K562 (cell line): ENCODE measurements around the gene ZSWIM1. TPM values are rescaled to one million over a fixed set of nuclear protein-coding genes. Genes with fewer than 3 reads are reported as not detected.

Experiments
- HDAC1 ChIP-seq, 2 experiments: fragments of 450-650 bp; IDR thresholded peaks; 2 replicates each; pipeline ENCODE4 v1.6.1; 2016 to 2017; ENCODE audit warnings: inconsistent platforms in 1 of 2, mild to moderate bottlenecking in 1 of 2, moderate library complexity in 1 of 2
- HNRNPK ChIP-seq: fragments of 200-400 bp; formaldehyde crosslinking; IDR thresholded peaks from one replicate; pipeline ENCODE4 v1.6.1; 2018; ENCODE audit warnings: mild to moderate bottlenecking, low read depth, low read length; ENCODE audit not compliant: poor library complexity, severe bottlenecking
- HNRNPUL1 ChIP-seq: fragments of 200-400 bp; formaldehyde crosslinking; IDR thresholded peaks from 2 replicates; pipeline ENCODE4 v1.6.1; 2017; ENCODE audit warnings: low read length
- MCM2 ChIP-seq: fragments of 450-650 bp; IDR thresholded peaks from 2 replicates; pipeline ENCODE4 v1.6.1; 2017; ENCODE audit warnings: low read depth, mild to moderate bottlenecking
- MTF1 ChIP-seq: fragments of 250-450 bp; sonication (Bioruptor Pico); IDR thresholded peaks from 2 replicates; pipeline ENCODE4 v1.9.0; 2021; ENCODE audit warnings: moderate library complexity, mild to moderate bottlenecking, inconsistent platforms, borderline replicate concordance
- NR2C2 ChIP-seq, 2 experiments: fragments of 200-800 bp in 1 of 2; sonication (Bioruptor generic) in 1 of 2; sonication (generic) in 1 of 2; formaldehyde crosslinking in 1 of 2; IDR thresholded peaks; 2 replicates each; pipeline versions ENCODE4 v1.6.1 to v1.8.0; 2016 to 2022; ENCODE audit warnings: mild to moderate bottlenecking in 1 of 2, missing compliant biosample characterization in 1 of 2, missing genetic modification characterization in 1 of 2, missing genetic modification reagents in 1 of 2
- SAFB ChIP-seq: fragments of 200-400 bp; formaldehyde crosslinking; IDR thresholded peaks from 2 replicates; pipeline ENCODE4 v1.6.1; 2017; ENCODE audit warnings: low read depth, low read length, borderline replicate concordance
- SRSF7 ChIP-seq: fragments of 200-400 bp; formaldehyde crosslinking; optimal IDR thresholded peaks from 2 replicates; pipeline ENCODE3; 2017; ENCODE audit warnings: mild to moderate bottlenecking, low read depth, low read length
- TBP ChIP-seq: optimal IDR thresholded peaks from 2 replicates; pipeline ENCODE3; 2011; ENCODE audit warnings: low read depth, low read length, improper control_type of control experiment
- TCFL5 ChIP-seq: fragments of 250-450 bp; sonication (Bioruptor Pico); conservative IDR thresholded peaks from 2 replicates; pipeline ENCODE4 v1.6.1; 2021; ENCODE audit warnings: mild to moderate bottlenecking, moderate library complexity, matching md5 sums
- ZNF23 ChIP-seq: fragments of 250-450 bp; sonication (Bioruptor Pico); IDR thresholded peaks from 2 replicates; pipeline ENCODE4 v1.4.0; 2020; ENCODE audit warnings: mild to moderate bottlenecking
- polyA plus RNA-seq, 8 experiments: library from polyadenylated mRNA; depleted of rRNA in 4 of 8; stranded (reverse) in 5 of 8; unstranded in 3 of 8; fragments of >200 nt; fragmentation: Nextera tagmentation in 2 of 8; fragmentation: Illumina TruSeq in 1 of 8; extraction: Ambion mirVana in 2 of 8; extraction: Trizol in 1 of 8; gene quantifications; 2 replicates each; pipeline versions ENCODE4 v1.2.1 to v1.2.3, GENCODE V29; 2011 to 2014; ENCODE audit warnings: inconsistent platforms in 1 of 8, missing spikeins in 1 of 8
- total RNA-seq, 7 experiments: library from RNA; depleted of rRNA in 6 of 7; stranded (reverse); fragments of >200 nt in 6 of 7; fragmentation: Illumina TruSeq in 2 of 7; extraction: Trizol in 2 of 7; gene quantifications; 2 replicates each; pipeline versions ENCODE4 v1.2.1 to v1.2.3, GENCODE V29; 2011 to 2021; ENCODE audit warnings: low replicate concordance in 1 of 7
- TF ChIP-seq, protein P1 (sequence below): fragments of 250-450 bp; sonication (Bioruptor Pico); IDR thresholded peaks from 2 replicates; pipeline ENCODE4 v1.5.0; 2020; ENCODE audit warnings: mild to moderate bottlenecking
- TF ChIP-seq, protein P2 (sequence below): fragments of 450-650 bp; formaldehyde crosslinking; IDR thresholded peaks from 2 replicates; pipeline ENCODE4 v1.4.0; 2020; ENCODE audit warnings: mild to moderate bottlenecking, moderate library complexity
- TF ChIP-seq, protein P3 (sequence below): fragments of 450-650 bp; formaldehyde crosslinking; IDR thresholded peaks from 2 replicates; pipeline ENCODE4 v1.4.0; 2020; ENCODE audit warnings: mild to moderate bottlenecking, moderate library complexity
- TF ChIP-seq, protein P4 (sequence below): IDR thresholded peaks from 2 replicates; pipeline ENCODE4 v1.6.1; 2011; ENCODE audit warnings: borderline replicate concordance, low read depth, mild to moderate bottlenecking, moderate library complexity, low read length; ENCODE audit not compliant: insufficient read depth, poor library complexity, severe bottlenecking
- TF ChIP-seq, protein P5 (sequence below): fragments of 250-450 bp; sonication (Bioruptor Pico); IDR thresholded peaks from 2 replicates; pipeline ENCODE4 v1.8.0; 2022; ENCODE audit warnings: inconsistent platforms, mild to moderate bottlenecking, moderate library complexity, borderline replicate concordance
- TF ChIP-seq, protein P6 (sequence below): fragments of 450-650 bp; formaldehyde crosslinking; IDR thresholded peaks from 2 replicates; pipeline ENCODE4 v1.4.0; 2022; ENCODE audit warnings: missing genetic modification characterization

ZSWIM1 gene
- total and polyA plus RNA-seq, 9 of the 15 experiments (the other 6 are each of a cell fraction or from before 2014, with no cell fraction given), result 2.5 to 15.6 (median 9.5) TPM

DNA sequence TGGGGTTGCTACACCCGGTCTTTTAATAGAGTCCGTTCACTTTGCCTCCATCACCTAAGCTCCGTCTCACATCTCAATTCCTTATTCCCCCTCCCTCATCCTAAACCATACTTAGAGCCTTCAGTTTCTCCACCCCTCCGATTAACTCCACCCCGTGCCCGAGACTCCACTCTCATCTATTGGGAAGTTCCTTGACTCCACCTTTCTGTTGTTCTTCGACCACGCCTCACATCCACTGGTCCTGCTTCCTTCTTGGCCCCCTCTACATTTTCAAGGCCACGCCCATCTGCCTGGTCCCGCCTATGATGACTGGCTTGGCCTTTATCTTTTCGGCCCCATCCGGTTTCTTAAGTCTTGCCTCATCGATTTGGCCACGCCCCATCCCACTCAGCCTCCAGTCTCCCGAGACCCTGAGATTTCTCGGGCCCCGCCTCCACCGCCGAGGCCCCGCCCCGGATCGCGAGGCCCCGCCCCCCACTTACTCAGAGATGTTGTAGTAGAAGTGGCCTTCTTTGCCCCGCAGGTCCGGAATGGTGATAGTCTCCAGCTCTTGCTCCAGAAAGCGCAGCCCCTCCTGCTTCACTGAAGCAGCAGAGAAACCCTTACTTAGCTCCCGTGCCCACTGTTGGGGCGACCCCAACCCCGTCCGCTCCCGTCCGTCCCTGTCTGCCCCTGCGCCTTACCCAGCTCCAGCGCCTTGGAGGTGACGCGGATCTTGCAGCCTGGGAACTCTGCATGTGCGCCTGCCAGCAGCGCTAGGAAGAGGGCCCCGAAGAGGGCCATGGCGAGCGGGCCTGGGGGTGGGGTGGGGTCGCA, 29.9 kb downstream of the ZSWIM1 start (continued):
- peak in 1 of 2 experiments; percentile 4; a peak in 1 of 4 replicates for TF ChIP-seq HDAC1 (IDR thresholded peaks at IDR 0.05)
- TF ChIP-seq, protein P1, sequence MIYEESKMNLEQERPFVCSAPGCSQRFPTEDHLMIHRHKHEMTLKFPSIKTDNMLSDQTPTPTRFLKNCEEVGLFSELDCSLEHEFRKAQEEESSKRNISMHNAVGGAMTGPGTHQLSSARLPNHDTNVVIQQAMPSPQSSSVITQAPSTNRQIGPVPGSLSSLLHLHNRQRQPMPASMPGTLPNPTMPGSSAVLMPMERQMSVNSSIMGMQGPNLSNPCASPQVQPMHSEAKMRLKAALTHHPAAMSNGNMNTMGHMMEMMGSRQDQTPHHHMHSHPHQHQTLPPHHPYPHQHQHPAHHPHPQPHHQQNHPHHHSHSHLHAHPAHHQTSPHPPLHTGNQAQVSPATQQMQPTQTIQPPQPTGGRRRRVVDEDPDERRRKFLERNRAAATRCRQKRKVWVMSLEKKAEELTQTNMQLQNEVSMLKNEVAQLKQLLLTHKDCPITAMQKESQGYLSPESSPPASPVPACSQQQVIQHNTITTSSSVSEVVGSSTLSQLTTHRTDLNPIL (CRISPR knock-in tag), result no peak
- TF ChIP-seq HNRNPUL1, result no peak
- no peak for TF ChIP-seq HNRNPK
- no peak for TF ChIP-seq NR2C2 (CRISPR knock-in tag; IDR thresholded peaks at IDR 0.05)
- no peak for TF ChIP-seq NR2C2 (tag; IDR thresholded peaks at IDR 0.05)
- no peak for TF ChIP-seq ZNF23
- no peak for TF ChIP-seq MTF1
- TF ChIP-seq, protein P2, sequence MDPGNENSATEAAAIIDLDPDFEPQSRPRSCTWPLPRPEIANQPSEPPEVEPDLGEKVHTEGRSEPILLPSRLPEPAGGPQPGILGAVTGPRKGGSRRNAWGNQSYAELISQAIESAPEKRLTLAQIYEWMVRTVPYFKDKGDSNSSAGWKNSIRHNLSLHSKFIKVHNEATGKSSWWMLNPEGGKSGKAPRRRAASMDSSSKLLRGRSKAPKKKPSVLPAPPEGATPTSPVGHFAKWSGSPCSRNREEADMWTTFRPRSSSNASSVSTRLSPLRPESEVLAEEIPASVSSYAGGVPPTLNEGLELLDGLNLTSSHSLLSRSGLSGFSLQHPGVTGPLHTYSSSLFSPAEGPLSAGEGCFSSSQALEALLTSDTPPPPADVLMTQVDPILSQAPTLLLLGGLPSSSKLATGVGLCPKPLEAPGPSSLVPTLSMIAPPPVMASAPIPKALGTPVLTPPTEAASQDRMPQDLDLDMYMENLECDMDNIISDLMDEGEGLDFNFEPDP, result no peak
- TF ChIP-seq MCM2, result no peak
- no peak for TF ChIP-seq TCFL5 (CRISPR knock-in tag)
- peak; percentile 89 for TF ChIP-seq TBP
- no peak for TF ChIP-seq SRSF7
- TF ChIP-seq, protein P3, sequence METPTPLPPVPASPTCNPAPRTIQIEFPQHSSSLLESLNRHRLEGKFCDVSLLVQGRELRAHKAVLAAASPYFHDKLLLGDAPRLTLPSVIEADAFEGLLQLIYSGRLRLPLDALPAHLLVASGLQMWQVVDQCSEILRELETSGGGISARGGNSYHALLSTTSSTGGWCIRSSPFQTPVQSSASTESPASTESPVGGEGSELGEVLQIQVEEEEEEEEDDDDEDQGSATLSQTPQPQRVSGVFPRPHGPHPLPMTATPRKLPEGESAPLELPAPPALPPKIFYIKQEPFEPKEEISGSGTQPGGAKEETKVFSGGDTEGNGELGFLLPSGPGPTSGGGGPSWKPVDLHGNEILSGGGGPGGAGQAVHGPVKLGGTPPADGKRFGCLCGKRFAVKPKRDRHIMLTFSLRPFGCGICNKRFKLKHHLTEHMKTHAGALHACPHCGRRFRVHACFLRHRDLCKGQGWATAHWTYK (CRISPR knock-in tag), result no peak
- TF ChIP-seq, protein P4, sequence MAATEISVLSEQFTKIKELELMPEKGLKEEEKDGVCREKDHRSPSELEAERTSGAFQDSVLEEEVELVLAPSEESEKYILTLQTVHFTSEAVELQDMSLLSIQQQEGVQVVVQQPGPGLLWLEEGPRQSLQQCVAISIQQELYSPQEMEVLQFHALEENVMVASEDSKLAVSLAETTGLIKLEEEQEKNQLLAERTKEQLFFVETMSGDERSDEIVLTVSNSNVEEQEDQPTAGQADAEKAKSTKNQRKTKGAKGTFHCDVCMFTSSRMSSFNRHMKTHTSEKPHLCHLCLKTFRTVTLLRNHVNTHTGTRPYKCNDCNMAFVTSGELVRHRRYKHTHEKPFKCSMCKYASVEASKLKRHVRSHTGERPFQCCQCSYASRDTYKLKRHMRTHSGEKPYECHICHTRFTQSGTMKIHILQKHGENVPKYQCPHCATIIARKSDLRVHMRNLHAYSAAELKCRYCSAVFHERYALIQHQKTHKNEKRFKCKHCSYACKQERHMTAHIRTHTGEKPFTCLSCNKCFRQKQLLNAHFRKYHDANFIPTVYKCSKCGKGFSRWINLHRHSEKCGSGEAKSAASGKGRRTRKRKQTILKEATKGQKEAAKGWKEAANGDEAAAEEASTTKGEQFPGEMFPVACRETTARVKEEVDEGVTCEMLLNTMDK, result no peak
- TF ChIP-seq, protein P5, sequence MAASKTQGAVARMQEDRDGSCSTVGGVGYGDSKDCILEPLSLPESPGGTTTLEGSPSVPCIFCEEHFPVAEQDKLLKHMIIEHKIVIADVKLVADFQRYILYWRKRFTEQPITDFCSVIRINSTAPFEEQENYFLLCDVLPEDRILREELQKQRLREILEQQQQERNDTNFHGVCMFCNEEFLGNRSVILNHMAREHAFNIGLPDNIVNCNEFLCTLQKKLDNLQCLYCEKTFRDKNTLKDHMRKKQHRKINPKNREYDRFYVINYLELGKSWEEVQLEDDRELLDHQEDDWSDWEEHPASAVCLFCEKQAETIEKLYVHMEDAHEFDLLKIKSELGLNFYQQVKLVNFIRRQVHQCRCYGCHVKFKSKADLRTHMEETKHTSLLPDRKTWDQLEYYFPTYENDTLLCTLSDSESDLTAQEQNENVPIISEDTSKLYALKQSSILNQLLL (CRISPR knock-in tag), result no peak
- TF ChIP-seq, protein P6, sequence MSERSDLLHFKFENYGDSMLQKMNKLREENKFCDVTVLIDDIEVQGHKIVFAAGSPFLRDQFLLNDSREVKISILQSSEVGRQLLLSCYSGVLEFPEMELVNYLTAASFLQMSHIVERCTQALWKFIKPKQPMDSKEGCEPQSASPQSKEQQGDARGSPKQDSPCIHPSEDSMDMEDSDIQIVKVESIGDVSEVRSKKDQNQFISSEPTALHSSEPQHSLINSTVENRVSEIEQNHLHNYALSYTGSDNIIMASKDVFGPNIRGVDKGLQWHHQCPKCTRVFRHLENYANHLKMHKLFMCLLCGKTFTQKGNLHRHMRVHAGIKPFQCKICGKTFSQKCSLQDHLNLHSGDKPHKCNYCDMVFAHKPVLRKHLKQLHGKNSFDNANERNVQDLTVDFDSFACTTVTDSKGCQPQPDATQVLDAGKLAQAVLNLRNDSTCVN (CRISPR knock-in tag), result peak; percentile 69; the same call in 1 of the 2 replicates
- TF ChIP-seq SAFB, result no peak
